Measurements from ENCODE around the gene PRSS57.

DNA sequence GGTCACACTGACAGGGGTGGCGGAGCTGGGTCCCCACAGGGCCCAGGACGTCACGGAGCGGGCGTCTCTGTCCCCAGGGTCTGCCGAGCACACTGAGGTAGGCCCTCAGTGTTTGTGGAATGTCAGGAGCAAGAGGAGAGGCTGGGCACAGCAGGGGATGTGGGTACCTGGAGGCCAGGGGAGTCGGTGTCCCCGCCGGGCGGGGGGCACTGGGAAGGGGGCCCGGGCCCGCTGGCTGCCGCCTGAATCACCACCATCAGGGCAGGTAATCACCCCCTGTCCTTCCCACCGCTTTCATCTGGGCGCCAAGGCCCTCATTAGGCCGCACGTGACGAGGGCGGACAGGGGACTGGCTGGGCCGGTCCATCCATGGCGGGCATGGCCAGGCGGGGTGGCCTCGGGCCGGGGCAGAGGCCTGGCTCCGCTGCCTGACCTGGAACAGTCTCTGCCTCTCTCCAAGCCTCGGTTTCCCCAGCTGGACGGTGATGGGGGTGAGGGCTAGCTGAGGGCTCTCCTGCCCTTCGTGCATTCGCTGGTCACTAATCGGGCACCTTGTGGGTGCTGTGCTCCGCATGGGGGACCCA is 54.6 kb downstream of the PRSS57 start:
- TF ChIP-seq CTCF (IDR thresholded peaks at IDR 0.05), result no peak
- no peak for TF ChIP-seq POLR2AphosphoS5 (IDR thresholded peaks at IDR 0.05; ENCODE audit: low read depth, low read length)
- no peak for TF ChIP-seq TCF7L2 (IDR thresholded peaks at IDR 0.05; ENCODE audit: low read depth, low read length)
- no peak for TF ChIP-seq SIN3A (IDR thresholded peaks at IDR 0.05; ENCODE audit: borderline replicate concordance, insufficient read depth, low read depth, low read length)
- TF ChIP-seq, protein P1, sequence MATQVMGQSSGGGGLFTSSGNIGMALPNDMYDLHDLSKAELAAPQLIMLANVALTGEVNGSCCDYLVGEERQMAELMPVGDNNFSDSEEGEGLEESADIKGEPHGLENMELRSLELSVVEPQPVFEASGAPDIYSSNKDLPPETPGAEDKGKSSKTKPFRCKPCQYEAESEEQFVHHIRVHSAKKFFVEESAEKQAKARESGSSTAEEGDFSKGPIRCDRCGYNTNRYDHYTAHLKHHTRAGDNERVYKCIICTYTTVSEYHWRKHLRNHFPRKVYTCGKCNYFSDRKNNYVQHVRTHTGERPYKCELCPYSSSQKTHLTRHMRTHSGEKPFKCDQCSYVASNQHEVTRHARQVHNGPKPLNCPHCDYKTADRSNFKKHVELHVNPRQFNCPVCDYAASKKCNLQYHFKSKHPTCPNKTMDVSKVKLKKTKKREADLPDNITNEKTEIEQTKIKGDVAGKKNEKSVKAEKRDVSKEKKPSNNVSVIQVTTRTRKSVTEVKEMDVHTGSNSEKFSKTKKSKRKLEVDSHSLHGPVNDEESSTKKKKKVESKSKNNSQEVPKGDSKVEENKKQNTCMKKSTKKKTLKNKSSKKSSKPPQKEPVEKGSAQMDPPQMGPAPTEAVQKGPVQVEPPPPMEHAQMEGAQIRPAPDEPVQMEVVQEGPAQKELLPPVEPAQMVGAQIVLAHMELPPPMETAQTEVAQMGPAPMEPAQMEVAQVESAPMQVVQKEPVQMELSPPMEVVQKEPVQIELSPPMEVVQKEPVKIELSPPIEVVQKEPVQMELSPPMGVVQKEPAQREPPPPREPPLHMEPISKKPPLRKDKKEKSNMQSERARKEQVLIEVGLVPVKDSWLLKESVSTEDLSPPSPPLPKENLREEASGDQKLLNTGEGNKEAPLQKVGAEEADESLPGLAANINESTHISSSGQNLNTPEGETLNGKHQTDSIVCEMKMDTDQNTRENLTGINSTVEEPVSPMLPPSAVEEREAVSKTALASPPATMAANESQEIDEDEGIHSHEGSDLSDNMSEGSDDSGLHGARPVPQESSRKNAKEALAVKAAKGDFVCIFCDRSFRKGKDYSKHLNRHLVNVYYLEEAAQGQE (IDR thresholded peaks at IDR 0.05; ENCODE audit: insufficient read depth in 1 of 2, low read depth in 2 of 2, low read length in 1 of 2), result no peak

All from Panc1 (cell line).